Small intestine (tissue), 7 donors: ENCODE data around the gene ZFP90. TPM values are rescaled to one million over a fixed set of nuclear protein-coding genes. Genes with fewer than 3 reads are reported as not detected.

Source experiments
- DNase-seq, 2 donors: peaks; one replicate each; pipeline versions ENCODE4 v3.0.0 to v3.0.0-alpha.2; 2013
- FAIRE-seq: peaks from 2 replicates; lab custom pipeline; 2012; peaks lifted over from hg19 to GRCh38; lab: Jason Lieb, UNC
- H3K27ac ChIP-seq, 3 donors: one replicate each; pipeline ENCODE4 v1.5.1; 2013; ENCODE audit warnings: low read length in 2 of 3, mild to moderate bottlenecking in 2 of 3, control low read depth in 1 of 3, inconsistent platforms in 1 of 3, low read depth in 1 of 3, moderate library complexity in 1 of 3
- H3K27me3 ChIP-seq, 3 donors: one replicate each; pipeline ENCODE4 v1.6.1; 2013; ENCODE audit warnings: low read length in 3 of 3, inconsistent platforms in 1 of 3; ENCODE audit not compliant: control insufficient read depth in 3 of 3, insufficient read depth in 3 of 3
- H3K36me3 ChIP-seq, 3 donors: one replicate each; pipeline ENCODE4 v1.6.1; 2013; ENCODE audit warnings: low read length in 3 of 3, inconsistent platforms in 1 of 3, low read depth in 1 of 3, mild to moderate bottlenecking in 1 of 3, moderate library complexity in 1 of 3; ENCODE audit not compliant: control insufficient read depth in 3 of 3, insufficient read depth in 2 of 3
- H3K4me1 ChIP-seq, 3 donors: one replicate each; pipeline ENCODE4 v1.6.1; 2013; ENCODE audit warnings: low read length in 2 of 3, inconsistent platforms in 1 of 3, low read depth in 1 of 3, mild to moderate bottlenecking in 1 of 3, moderate library complexity in 1 of 3; ENCODE audit not compliant: control insufficient read depth in 3 of 3, insufficient read depth in 2 of 3
- H3K4me3 ChIP-seq, 3 donors: one replicate each; pipeline ENCODE4 v1.5.1; 2013; ENCODE audit warnings: low read length in 3 of 3, control low read depth in 1 of 3, inconsistent platforms in 1 of 3, low read depth in 1 of 3, mild to moderate bottlenecking in 1 of 3, moderate library complexity in 1 of 3
- H3K9me3 ChIP-seq, 2 donors: one replicate each; pipeline ENCODE4 v1.6.1; 2013; ENCODE audit warnings: low read depth in 1 of 2, low read length in 1 of 2; ENCODE audit not compliant: control insufficient read depth in 2 of 2, insufficient read depth in 1 of 2
- WGBS, 3 donors: extraction: QIAGEN DNeasy Blood & Tissue Kit; methylation state at CpG; one replicate each; pipeline ENCODE4 v1.1.7; 2013; 5-methylcytosine and 5-hydroxymethylcytosine counted together
- polyA plus RNA-seq, 4 donors: library from polyadenylated mRNA; stranded (reverse) in 3 of 4; unstranded in 1 of 4; fragments of 200-250 nt in 3 of 4; fragments of 120-200 nt in 1 of 4; gene quantifications; one replicate each; pipeline versions ENCODE4 v1.2.1 to v1.2.3, GENCODE V29; 2013
- donor health status: healthy with polysubstance abuse.
- donor health status: control.
- donor health status: control.
- donor health status: Bipolar disorder and iron deficiency.
- donor health status: healthy.

Gene ZFP90
- polyA plus RNA-seq, 4 donors: 1.6 to 16.3 (median 3.8) TPM

- Histone ChIP-seq H3K4me3 (no peak overlapping the region), H3K36me3 (no peaks in the 10 kb centered on the region), H3K27me3 (no peaks in the 10 kb centered on the region), H3K9me3 (no peaks in the 10 kb centered on the region), H3K27ac (no peak overlapping the region), H3K4me1 (no peaks in the 10 kb centered on the region)
- DNase-seq (no peak), FAIRE-seq (no peak)
- 90 to 96% (median 94%) methylated on average over 7 of the region's 7 CpGs for WGBS, 3 donors
Measured at GRCh38 chr16:68607443-68607842, 68.4 kb downstream of the ZFP90 start.

GRCh38 chr16:68608330-68608729 lies 69.2 kb downstream of the ZFP90 start:
- H3K36me3 ChIP-seq: no peaks in the 10 kb centered on the region
- H3K27ac ChIP-seq: no peak overlapping the region
- H3K4me1 ChIP-seq: no peaks in the 10 kb centered on the region
- FAIRE-seq (no peak), DNase-seq (no peak)
- 93 to 94% (median 93%) methylated on average over 2 of the region's 2 CpGs for WGBS, 3 donors
- H3K4me3 ChIP-seq: no peak overlapping the region
- H3K27me3 ChIP-seq: no peaks in the 10 kb centered on the region
- H3K9me3 ChIP-seq: no peaks in the 10 kb centered on the region

- Histone ChIP-seq H3K27ac (no peak overlapping the region), H3K36me3 (no peaks in the 10 kb centered on the region), H3K4me3 (no peak overlapping the region), H3K27me3 (no peaks in the 10 kb centered on the region), H3K4me1 (no peaks in the 10 kb centered on the region), H3K9me3 (peaks cover 0 to 12% of the 10 kb centered on the region in 2 donors)
- DNase-seq: no peak
- FAIRE-seq: no peak
- WGBS, 3 donors: 83 to 94% (median 83%) methylated on average over 3 of the region's 3 CpGs
Measured at GRCh38 chr16:68612996-68613395, 73.9 kb downstream of the ZFP90 start.

- no peak overlapping the region for H3K4me3 ChIP-seq
- DNase-seq (no peak), FAIRE-seq (no peak)
- H3K9me3 ChIP-seq: peaks cover 0 to 12% of the 10 kb centered on the region in 2 donors
- H3K36me3 ChIP-seq: no peaks in the 10 kb centered on the region
- H3K27me3 ChIP-seq: no peaks in the 10 kb centered on the region
- WGBS, 3 donors: 85 to 88% (median 85%) methylated on average over 7 of the region's 7 CpGs
- H3K27ac ChIP-seq: no peak overlapping the region
- no peaks in the 10 kb centered on the region for H3K4me1 ChIP-seq
Measured at GRCh38 chr16:68617734-68618133, 78.6 kb downstream of the ZFP90 start.

Other genes with a start within 250 kb of the ZFP90 start
- gene SLC7A6OS, start 228.3 kb upstream of the ZFP90 start, polyA plus RNA-seq: 10 to 100 TPM in 1 of 4 donors, 1 to 10 TPM in 3; 3.8 to 16.7 (median 5.9) TPM
- 10 to 100 TPM; 13.6 to 46.3 (median 20.2) TPM for gene PRMT7, start 228.3 kb upstream of the ZFP90 start, polyA plus RNA-seq
- gene SMPD3, start 90.8 kb upstream of the ZFP90 start, polyA plus RNA-seq: 100 to 1,000 TPM in 1 of 4 donors, 10 to 100 TPM in 3; 47.0 to 123 (median 71.9) TPM
- gene CDH3, start 106.0 kb downstream of the ZFP90 start, polyA plus RNA-seq: 1 to 10 TPM in 1 of 4 donors, under 1 TPM in 2, not detected in 1; 0.33 to 1.4 (median 0.54) TPM
- 100 to 1,000 TPM in 2 of 4 donors, 10 to 100 TPM in 2; 76.2 to 366 (median 109) TPM for gene CDH1, start 198.0 kb downstream of the ZFP90 start, polyA plus RNA-seq